HG02973 (cell line): ENCODE data around the gene DVL1.
A peak's percentile ranks its signal among the peaks of the same experiment; 100 is the strongest.

ENCODE experiments used
- ATAC-seq: cut with Tn5 transposase; IDR thresholded peaks from one replicate; pipeline ENCODE4 v1.9.1; 2021; ENCODE audit warnings: moderate library complexity; ENCODE audit not compliant: unreplicated experiment

DVL1 gene

DNA sequence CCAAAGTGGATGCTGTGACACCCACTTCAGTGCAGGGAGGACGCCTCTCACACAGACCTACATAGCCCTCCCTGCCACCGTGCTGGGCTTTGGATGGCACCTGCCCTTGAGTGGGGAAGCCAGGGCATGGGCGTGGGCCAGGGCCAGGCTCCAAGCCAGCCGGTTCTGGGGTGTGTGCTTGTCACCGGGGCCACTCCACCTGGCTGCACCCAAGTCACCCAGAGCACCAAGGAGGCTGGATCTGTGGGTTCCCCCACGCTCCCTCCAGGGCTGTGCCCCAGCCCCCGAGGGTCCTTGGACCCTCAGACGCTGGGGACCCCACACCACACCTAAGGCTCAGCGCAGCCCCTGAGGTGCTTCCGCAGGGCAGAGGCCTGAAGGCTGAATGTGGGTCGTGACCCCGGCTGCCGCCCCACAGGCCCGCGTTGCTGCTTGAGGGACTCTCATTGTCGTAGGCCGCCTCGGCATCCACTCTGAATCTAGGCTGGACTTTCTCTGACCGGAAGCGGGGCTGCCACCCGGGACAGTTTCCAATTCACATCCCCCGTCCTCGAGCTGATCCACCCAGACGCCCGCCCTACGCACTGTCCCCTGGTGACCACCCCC is 7.7 kb upstream of the DVL1 start:
- no peak for ATAC-seq

DNA sequence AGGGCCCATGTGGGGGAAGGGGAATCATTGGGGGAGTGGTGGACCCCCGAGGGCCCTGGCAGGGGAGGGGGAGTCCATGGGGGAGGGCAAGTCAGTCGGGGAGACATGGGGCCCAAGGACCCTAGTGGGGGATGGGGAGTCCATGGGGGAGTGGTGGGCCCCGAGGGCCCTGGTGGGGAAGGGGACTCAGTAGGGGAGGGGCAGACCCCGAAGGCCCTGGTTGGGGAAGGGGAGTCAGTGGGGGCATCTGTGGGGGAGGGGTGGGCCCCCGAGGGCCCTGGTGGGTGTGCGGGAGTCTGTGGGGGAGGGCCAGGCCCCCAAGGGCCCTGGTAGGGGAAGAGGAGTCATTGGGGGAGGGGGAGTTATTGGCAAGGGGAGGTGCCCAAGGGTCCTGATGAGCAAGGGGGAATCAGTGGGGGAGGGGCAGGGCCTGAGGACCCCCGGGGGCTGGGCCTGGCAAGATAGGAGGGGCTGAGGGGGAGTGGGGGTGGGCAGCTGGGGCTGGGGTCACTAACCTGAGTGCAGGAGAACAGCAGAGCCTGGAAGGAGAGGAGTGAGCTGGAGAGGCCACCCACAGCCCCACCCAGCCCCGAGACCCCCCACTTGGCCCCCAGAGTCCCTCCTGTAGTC is 7.1 kb upstream of the DVL1 start:
- ATAC-seq = no peak

DNA sequence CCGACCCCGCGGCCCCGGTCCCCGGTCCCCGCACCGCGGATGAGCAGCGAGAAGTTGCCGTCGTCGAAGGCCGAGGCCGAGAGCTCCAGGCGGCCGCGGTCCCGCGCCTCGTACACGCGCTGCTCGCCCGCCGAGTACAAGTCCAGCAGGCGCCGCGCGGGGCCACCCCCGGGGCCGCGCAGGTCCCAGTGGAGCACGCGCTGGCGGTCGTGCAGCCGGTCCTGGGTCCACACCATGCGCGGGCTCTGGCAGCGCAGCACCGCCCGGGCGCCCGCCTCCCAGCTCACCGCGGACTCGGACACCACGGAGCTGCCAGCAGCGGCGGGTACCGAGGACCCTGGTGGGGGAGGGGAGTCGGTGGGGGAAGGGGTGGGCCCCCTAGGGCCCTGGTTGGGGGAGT is 6.2 kb upstream of the DVL1 start:
- no peak for ATAC-seq

DNA sequence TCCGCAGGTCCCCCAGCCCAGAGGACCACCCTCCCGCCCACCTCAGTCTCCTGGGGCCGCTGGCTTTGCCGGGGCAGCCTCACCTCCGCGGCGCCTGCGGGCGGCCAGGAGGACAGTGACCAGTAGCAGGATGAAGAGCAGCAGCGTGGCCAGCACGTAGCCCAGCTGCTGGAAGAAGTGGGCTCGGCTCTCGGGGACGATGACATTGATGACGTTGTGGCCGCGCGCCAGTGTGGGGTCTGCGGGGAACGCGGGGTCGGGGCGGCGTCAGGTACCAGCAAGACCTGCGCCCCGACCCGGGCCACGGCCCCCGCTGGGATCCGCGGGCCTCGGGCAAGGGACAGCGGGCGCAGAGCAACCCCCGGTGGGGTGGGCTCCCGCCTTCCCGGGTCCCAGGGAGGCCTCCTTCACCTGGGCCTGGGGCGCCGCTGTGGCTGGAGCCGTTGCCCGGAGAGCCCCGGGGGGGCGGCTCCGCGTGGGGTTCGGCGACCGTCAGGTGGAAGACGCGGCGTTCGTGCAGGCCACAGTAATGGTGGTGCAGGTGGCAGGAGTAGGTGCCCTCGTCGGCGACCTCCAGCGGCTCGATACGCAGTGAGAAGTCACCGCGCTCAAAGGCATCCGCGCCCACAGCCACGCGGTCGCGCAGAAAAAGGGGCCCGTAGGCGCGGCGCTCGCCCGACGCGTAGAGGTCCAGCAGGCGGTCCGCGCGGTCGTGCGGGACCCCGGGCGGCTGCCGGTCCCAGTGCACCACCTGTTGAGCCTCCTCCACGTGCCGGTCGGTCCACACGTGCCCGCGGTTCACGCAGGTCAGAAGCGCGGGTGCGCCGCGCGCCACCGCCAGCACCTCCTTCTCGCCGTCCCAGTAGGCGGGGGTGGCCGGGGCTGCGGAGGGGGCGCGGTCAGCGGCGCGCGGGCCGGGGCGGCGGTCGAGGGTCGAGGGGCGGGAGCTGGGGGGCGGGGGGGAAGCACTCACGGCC is 5.3 kb upstream of the DVL1 start:
- no peak for ATAC-seq

DNA sequence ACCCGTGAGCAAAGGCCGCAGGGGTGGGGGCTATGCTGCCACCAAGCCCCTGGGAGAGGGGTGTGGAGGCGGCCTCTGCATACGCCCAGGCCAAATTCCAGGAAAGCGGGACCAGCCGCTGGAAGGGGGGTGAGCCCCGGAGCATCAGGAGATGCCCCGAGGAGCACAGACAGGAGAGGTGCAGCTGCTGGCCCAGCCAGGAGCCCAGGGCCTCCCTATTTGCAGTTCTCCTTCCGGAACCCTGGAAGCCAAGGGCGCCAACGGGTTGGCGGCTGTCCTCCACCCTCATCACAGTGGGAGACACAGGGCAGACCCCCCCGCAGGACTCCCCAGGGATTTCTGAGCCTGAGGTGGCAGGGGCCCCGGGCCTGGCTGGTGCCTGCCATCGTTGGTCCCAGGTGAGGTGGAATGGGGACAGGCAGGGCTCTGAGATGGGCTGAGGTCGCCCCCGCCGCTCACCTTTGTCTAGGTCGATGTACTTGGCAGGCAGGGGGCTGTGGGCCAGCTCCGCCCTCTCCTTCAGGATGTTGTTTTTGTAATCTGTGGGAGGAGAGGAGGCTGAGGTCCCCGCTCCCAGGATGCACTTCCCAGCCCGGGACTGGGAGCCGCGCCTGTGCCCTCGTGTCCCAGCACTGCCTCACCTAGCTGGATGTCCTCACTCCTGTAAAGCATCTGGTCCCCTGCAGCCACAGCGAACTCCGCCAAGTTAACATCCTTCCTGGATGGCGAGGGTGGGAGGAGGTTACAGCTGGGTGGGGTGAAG is 4.4 kb upstream of the DVL1 start:
- no peak for ATAC-seq

DNA sequence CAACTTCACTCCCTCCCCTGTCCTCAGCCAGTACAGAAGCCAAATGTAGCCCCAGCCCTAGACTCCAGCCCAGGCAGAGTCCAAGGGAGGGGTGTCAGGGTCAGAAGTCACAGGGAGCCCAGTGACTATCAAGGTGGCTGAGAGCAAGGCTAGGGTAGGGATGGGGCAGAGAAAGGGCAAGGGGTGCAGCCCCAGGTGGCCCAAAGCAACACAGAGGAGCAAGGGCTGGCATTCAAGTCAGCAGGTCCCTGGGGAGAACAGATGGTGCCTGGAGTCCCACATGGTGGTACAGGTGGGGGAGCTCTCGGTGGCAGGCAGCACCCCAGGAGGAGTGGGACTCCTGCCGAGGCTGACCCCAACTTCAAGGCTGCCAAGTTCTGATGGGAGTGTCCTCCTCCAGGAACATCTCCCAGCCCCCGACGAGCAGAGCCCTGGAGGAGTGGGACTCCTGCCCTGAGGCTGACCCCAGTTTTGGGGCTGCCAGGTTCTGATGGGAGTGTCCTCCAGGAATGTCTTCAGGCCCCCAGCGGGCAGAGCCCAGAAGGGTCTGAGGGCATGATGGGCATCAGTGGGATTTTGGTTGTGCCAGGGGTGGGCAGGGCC is 3.7 kb upstream of the DVL1 start:
- no peak for ATAC-seq

DNA sequence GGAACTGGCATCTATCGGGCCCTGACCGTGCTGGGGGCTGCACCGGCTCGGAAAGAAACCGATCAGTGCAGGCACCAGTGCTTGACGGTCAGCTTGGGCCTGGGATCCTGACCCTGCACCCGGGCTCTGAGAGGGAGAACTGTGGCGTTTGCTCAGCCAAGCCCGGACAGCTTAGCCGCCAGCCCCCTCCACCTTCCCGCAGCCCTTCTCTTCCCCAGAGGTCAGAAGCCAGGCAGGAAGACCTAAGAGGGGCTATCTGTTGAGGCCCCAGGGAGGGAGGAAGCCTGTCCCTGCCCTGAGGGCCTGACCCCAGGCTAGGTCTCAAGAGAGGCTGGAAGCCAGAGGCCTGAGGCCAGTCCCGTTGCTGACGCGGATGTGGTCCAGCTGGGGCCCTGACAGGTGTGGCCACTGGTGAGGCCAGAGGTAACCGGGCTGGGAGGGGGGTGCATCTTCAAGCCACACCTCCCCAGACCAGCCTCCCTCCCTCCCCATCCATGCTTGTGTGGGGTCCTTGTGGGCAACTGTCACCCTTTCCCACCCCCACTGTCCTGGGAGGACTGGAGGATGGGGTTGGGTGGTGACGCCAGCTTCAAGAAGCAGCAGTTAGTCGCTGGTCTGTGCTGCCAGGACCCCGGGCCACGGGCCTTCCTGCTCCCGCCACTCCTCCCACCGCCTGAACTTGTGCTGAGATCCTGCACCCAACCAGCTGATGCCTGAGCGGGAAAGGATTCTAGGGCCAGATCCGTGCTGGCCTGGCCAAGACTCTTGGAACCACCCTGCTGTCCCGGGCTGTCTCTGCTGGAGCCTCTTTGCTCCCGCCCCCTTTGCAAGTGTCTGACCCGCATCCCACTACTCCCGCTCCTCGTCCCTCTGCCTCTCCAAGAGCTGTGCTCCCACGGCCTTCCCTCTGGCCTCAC is 2.6 kb upstream of the DVL1 start:
- no peak for ATAC-seq

DNA sequence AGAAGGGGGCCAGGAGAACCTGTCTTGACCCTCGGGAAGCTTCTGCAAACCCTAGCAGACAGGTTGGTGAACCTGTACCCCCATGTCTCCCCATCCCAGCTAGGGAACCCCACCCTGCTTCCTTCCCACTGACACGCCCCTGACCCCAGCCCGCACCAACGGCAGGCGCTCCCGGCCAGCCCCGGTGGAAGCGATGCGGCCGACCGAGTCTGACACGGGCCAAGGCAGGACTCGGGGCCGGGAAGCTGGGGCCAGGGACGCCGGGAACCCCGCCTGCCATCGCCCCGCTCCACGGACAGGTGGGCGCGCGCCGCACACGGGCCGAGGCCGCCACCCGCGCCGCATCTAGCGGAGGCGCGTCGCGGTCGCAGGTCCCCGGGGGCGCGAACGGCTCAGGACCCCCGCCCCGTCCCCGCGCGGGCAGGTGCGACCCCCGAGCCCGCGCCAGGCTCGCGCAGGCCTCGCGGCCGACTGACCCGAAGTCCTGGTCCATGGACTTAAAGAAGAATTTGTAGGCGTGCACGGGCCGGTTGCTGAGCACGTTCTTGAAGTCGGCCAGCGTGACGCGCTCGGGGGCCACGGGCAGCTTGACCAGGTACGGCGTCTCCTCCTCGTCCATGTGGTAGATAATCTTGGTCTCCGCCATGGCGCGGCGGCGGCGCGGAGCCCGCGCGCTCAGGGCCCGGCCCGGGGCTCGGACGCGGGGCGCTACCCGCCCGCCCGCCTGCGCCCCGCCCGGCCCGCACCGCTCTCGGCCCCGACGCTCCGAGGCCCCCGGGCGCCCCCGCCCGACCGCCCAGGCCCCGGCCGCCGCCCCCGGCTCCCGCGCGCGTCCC is 580 bp downstream of the DVL1 start:
- peak; percentile 15 for ATAC-seq

DNA sequence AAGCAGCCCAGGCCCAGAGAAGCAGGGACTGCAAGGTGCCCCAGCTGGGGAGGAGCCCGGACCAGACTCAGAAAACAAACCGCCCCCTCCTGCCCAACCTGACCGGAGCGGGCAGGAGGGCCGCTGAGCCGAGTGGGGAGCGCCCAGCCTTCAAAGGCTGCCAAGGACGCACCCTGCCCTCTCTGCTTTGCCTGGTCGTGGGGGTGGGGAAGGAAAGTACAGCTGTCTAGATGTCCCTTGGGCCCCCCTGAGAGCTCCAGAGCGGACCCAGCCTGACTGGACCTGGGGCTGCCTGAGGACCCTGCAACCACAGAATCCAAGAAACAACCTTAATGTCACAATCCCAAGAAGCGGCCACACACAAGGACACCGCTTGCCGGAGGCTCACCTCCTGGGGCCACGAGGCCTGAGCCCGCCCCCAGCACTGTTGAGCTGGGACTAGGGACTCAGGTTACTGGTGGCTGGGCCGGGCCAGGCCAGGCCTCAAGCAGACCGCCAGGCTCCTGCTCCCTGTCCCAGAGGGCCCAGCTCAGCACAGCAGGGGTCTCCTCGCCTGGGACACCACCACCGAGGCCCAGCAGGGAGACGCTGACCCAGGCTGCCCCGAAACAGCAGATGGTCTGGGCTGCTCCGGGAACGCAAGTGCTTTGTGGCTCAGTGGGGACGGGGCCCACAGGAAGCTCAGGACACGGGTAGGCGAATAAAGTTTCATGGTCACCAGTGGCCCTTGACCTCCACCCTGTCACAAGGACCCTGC is 1.4 kb downstream of the DVL1 start:
- no peak for ATAC-seq

DNA sequence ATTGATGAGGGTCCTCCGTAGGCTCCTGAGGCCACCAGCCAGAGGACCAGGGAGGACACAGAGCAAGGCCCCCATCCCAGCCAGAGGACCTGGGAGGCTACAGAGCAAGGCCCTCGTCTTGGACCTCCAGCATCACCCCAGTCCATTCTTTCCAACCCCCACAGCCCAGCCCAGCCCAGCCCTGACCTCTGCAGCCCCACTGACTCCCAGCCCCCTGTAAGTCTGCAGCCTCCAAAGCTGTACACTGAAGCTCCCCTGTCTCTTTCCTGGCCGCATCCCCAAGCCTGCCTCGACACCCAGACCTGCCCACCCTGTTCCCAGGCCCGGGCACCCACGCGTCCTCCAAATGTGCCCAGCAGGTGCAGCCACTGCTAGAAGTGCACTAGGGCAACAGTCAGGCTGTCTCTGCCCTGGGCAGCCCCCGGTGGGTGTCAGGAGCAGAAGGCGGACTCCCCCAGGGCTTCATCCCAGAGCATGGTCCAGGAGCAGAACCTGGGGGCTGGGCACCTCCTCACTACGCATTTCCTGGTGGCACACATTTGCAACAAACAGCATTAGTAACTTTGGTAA is 2.1 kb downstream of the DVL1 start:
- no peak for ATAC-seq

DNA sequence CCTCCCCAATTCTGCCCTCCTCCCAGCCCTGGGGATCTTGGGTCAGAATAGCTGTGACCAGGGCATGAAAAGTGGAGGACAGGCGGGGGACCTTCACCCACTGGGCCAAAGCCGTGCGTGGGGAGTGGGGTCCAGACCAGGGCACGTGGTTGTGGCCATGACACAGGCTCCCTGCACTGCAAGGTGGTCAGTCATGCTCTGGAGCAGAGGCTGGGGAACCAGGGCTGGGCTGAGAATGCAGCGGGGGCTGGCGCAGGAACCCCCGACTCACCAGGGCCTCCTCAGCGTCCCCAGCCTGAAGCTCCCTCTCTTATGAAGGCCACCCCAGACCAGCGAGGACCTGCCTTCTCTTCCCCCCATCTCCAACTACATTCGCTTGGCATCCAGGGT is 2.7 kb downstream of the DVL1 start:
- ATAC-seq = no peak

DNA sequence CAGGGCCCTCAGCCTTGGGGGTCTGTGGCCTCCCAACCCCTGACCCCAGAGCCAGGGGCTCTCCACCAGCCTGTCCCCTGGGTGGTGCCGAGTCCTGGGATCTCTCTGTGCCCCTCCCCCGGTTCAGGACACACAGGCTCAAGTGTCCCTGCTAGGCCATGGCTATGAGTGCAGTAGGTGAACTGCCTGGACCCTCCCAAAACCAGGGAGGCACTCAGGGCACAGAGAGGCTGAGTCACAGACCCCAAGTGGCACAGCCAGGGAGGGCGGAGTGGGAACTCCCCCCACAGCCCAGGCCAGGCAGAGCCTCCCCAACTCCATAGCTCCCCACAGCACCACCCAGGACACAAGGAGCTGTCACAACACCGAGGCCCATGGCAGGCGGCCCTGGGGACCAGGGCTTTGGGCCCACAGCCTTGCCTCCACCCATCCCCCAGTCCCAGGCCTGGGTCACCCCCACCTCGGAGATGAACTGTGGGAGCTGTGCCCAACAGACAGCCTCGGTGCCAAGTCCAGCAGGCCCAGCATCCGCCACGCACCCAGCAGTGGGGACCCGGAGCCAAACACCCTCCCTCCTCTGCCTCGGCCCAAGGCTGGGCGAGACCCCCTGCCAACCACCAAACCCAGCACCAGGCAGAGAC is 3.2 kb downstream of the DVL1 start:
- no peak for ATAC-seq

DNA sequence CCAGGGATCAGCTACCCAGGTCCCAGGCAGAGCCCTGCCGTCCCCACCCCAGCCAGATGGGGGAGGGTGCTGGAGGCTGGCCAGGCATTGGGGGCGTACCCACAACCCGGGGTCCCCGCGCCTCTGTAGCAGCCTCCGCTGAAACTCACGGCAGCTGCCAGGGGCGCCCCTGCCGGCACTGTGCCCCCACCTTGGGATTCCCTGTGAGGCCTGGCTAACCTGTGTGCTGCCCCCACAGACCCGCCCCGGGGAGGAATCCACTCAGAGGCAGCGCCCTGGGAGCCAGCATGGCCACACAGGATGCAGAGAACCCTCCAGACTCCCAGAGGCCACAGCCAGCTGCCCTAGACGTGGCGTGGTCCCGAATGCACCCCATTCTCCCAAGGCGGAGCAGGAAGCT is 3.8 kb downstream of the DVL1 start:
- ATAC-seq = no peak

DNA sequence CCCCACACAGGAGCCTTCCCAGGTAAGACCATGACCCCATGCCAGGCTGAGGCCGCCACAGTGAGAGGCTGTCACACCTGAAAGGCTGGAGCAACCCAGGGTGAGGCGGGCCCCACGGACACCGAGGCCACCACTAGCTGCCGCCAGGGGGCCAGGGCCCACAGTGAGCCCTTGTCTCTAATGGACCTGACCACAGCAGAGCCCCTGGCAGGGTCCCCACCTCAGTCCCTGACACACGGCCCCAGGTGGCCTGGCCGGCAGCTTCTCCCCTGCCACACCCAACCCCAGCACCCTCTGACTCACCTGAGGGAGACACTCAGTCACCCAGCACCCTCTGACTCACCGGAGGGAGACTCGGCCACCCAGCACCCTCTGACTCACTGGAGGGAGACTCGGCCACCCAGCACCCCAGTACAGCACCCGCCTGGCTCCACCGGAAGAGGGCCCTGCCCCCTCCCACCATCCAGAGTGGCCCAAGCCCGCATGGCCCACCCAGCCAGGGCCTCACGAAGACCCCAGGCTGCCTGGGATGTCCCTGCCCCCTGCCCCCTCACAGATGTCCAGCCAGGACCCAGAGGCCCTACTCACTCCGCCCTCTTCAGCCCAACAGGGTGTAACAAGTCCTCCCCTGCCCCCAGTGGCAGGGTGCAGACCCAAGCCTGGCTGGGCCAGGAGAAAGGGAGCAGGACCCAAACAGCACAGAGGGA is 4.4 kb downstream of the DVL1 start:
- ATAC-seq = no peak

DNA sequence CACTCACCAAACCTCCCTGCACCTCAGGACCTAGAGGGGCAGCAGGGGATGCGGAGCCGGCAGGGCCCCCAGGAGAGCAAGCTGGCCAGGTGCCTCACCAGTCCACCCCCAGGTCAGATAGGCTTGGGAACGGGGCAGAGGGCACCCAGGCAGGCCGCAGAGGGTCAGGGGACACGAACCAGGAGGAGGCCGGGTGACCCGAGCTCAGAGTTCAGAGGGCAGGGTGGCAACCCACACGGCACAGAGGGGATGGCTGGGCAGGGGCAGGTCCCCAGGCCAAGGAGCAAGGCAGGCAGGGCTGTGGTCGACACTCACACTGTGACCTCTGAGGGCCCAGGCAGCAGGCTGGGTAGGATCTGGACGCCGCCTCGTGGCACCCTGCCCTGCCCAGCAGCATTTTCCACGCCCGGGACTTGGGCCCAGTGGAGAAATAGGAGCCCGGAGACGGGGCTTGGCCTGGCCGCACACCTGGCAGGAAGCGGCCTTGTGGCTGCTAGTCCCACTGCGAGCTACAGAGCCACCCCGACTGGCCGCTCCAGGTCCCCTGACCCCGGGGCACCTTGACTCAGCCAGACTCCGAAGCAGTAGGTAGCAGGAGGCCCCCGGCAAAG is 5.3 kb downstream of the DVL1 start:
- ATAC-seq = no peak

DNA sequence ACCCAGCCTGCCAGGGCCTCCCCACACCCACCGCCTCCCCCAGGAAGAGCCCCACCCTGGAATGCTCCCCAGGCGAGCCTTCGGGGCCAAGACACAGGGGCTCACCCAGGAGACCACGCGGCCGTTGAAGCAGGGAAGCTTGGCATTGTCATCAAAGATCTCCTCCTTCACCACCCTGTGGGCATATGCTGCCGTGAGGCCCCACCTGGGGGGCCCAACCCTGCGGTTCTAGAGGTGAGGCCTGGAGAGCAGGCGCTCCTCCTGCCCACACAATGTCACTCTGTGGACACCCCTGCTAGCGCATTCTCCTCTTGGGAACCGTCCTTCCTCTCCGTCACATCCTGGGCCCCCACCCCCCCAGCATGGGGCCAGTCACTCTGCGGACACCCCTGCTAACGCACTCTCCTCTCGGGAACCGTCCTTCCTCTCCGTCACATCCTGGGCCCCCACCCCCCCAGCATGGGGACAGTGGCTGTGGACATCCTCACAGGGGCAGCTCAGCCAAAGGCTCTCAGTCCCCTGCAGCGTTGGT is 6.6 kb downstream of the DVL1 start:
- no peak for ATAC-seq
